GM18870 (cell line): ENCODE results near the gene DNER.
"Not testable (repeated sequence)": the region's sequence is repeated elsewhere in the genome, so short reads cannot be mapped to it uniquely, and the experiment has no call there.

Experiments used
- ATAC-seq: cut with Tn5 transposase; IDR thresholded peaks from one replicate; pipeline ENCODE4 v1.9.1; 2021; ENCODE audit warnings: moderate library complexity; ENCODE audit not compliant: unreplicated experiment

The DNER gene

DNA sequence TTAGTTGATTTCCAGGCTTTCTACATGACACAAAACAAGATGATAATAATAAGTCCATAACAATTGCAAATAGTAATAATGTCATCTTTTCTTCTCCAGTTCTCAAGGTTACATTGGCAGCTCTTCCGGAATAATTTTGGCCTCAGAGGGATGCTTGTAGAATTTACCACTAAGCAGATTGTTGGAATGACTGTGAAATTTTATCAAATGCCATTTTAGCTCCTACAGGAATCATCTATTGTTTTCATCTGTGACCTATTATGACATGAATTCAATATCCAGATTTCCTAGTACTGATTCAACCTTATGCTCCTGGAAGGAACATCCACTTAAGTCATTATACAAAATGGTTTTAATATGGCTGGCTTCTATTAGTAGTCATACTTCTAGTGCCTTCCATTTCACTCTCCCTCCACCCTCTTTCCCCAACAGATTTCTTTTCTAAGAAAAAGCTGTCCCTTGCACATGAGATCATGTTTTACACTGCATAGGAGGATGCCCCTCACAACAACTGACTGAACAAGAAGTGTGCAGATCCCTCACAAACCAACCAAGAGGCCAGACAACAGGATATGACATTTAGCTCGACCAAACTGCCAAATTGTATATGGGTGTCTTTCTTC is 200.0 kb downstream of the DNER start:
- ATAC-seq, result no peak

- ATAC-seq, result no peak
Measured at GRCh38 chr2:229511524-229511923, 202.8 kb downstream of the DNER start.

DNA sequence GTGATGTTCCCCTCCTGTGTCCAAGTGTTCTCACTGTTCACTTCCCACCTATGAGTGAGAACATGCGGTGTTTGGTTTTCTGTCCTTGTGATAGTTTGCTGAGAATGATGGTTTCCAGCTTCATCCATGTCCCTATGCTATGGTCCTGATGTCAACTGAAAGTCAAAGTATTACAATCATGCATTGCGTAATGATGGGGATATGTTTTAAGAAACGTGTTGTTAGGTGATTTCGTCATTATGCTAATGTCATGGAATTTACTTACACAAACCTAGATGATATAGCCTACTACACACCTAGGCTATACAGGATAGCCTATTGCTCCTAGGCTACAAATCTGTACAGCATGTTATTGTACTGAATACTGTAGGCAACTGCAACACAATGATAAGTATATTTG is 207.7 kb downstream of the DNER start:
- ATAC-seq, result not testable (repeated sequence)

- ATAC-seq, result no peak
Measured at GRCh38 chr2:229501051-229501794, 213.1 kb downstream of the DNER start.

- ATAC-seq, result no peak
Measured at GRCh38 chr2:229492034-229492433, 222.3 kb downstream of the DNER start.

DNA sequence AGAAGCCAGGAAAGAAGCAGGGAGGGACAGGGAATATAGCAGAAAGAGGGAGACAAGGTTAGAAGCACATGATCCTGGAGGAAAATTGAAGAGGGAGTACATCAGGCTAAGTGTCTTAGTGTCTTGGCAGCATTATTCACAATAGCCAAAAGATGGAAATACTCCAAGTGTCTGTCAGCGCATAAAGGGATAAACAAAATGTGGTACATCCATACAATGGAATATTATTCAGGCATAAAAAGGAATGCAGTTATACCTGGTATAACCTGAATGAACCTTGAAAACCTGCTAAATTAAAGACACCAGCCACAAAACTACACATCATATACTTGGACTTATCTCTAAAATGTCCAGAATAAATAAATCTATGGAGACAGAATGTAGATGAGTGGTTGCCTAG is 224.2 kb downstream of the DNER start:
- ATAC-seq, result no peak

GRCh38 chr2:229489016-229489415 is 225.3 kb downstream of the DNER start:
- ATAC-seq, result no peak

GRCh38 chr2:229488232-229488631 is 226.1 kb downstream of the DNER start:
- no peak for ATAC-seq

DNA sequence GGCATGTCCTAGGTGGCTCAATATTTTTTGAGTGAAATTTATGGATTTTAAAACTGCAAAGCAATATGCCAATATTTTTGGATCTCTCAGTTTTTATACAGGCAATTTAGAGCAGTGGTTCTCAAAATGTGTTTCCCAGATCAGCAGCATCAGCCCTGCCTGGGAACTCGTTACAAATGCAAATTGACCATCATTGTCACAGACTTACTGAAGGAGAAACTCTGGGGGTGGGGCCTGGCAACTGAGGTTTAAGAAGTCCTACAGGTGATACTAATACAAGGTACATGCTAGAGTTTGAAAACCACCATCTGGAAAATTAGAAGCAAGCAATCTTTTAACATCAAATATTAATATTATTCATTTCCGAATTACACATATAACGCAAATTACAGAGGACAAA is 227.7 kb downstream of the DNER start:
- ATAC-seq, result no peak

GRCh38 chr2:229485857-229486256 is 228.5 kb downstream of the DNER start:
- ATAC-seq, result no peak

- ATAC-seq, result no peak
Measured at GRCh38 chr2:229477269-229477755, 237.0 kb downstream of the DNER start.

- ATAC-seq, result no peak
Measured at GRCh38 chr2:229475778-229476177, 238.6 kb downstream of the DNER start.

DNA sequence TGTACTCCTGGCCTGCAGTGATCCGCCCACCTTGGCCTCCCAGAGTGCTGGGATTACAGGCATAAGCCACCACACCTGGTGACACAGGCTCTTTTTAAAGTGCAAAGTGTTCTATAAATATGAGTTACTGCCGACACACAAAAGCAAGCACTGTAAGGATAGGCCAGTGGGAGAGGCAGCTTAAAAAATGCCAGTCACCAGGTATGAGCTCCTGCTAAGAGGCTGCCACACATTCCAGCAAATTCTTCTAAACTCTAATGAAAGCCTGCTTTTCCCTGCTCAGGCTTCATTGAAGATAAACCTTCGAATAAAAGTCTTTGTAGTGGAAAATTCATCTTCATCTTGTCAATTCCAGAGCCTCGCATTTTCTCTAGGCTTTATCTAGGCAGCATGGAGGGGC is 240.2 kb downstream of the DNER start:
- no peak for ATAC-seq

DNA sequence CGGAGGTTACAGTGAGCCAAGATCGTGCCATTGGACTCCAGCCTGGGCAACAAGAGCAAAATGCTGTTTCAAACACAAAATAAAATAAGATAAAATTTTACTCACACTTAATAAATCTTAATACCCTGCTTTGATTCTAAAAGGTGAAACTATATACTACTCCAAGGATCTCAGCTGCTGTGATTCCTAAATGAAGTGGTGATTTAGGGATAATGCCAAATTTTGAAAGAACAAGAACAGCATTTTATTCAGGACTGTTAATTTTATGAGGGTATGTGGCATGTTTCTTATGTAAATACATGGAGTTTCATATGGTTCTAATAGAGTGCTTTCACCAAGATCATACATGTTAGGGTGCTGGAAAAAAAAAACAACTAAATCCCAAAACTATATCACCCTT is 243.6 kb downstream of the DNER start:
- ATAC-seq, result no peak

DNA sequence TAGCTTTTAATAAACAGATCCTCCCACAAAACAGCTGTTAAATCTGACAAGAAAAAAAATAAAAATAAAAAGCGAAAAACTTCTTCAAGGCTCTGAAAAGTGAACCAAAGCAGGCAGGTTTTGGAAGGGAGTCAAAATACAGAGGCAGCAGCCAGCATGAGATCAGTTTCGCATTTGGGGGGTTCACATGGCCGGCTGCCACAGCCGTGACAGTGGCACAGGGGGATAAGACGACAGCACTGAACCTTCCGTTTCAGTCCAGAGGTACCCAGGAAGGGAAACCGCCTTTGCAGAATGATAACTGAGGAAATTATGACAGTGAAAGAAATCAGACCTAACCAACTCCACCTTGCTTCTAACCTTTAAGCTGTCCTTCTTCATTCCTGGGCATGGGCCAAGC is 246.6 kb downstream of the DNER start:
- no peak for ATAC-seq

- ATAC-seq, result no peak
Measured at GRCh38 chr2:229463841-229464346, 250.5 kb downstream of the DNER start.

- ATAC-seq, result no peak
Measured at GRCh38 chr2:229462112-229462511, 252.2 kb downstream of the DNER start.

GRCh38 chr2:229456091-229456490 is 258.3 kb downstream of the DNER start:
- no peak for ATAC-seq

DNA sequence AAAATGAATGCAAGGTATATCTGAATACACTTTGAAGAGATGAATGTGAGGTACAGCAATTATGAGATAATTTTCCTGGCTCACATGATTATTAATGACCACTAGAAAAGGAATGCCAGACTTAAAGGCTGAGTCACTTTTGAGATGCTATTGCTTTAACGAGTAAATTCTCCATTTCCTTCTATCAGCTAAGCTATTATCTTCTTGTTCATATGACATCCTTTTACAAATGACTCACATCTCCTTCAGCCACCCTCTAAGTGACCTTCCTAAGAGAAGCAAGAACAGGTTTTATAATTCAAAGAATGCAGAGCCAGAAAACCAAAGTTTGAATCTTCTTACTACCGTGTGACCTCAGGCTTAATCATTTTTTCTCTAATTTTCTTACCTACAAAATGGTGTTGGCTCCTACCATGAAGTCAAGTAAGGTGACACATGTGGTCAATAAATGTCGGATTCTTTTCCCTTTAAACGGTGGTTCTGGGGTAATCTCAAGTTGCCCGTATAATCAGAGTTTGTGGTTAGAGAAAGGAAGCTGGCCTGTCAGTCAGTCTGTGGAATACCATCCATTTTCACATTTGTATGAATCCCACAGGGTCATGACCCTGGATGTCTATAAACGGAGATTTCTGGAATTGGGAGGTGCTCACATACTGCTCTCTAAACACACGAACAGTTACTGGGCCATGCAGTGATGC is 259.3 kb downstream of the DNER start:
- ATAC-seq, result no peak

GRCh38 chr2:229453230-229453629 is 261.1 kb downstream of the DNER start:
- ATAC-seq, result no peak

DNA sequence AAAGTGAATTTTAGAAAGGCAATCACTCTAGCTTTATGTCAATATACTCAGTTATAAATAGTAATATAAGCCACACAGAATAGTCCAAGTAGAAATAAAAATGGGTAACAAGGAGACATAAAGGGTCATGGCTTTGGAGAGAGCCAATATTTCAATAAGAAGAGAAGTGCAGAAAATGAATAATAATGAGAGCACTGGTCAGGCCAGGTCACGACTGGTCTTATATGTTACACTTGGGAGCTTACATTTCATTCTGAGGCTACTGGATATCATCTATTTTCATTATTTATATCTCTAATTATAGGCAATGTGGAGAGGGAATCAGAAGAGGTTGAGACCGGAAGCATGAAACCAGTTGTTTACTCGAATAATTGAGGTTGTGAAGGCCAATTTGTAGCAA is 262.5 kb downstream of the DNER start:
- ATAC-seq, result no peak

GRCh38 chr2:229447227-229447626 is 267.1 kb downstream of the DNER start:
- no peak for ATAC-seq
